HCT116 (cell line): ENCODE results near the gene EVL.

Experiments
- ATF3 ChIP-seq: IDR thresholded peaks from 2 replicates; pipeline ENCODE4 v1.6.1; 2012
- CTCF ChIP-seq, 3 experiments: fragments of 200-600 bp in 1 of 3; sonication (generic) in 1 of 3; IDR thresholded peaks in 2 of 3; conservative IDR thresholded peaks in 1 of 3; 2 replicates each; pipeline ENCODE4 v1.5.1; 2012 to 2017; ENCODE audit warnings: low read depth in 2 of 3, low read length in 2 of 3, antibody characterized with exemption in 1 of 3, borderline replicate concordance in 1 of 3, control low read depth in 1 of 3, mild to moderate bottlenecking in 1 of 3, mixed read lengths in 1 of 3, mixed run types in 1 of 3, moderate library complexity in 1 of 3; ENCODE audit not compliant: insufficient read depth in 1 of 3
- ELF1 ChIP-seq: IDR thresholded peaks from 2 replicates; pipeline ENCODE4 v1.6.1; 2012; ENCODE audit warnings: low read depth, borderline replicate concordance
- EZH2phosphoT487 ChIP-seq: fragments of 200-600 bp; IDR thresholded peaks from 2 replicates; pipeline ENCODE4 v1.6.1; 2018; ENCODE audit warnings: antibody characterized with exemption, borderline replicate concordance
- JUND ChIP-seq: IDR thresholded peaks from 2 replicates; pipeline ENCODE4 v1.6.1; 2012
- MAX ChIP-seq: IDR thresholded peaks from 2 replicates; pipeline ENCODE4 v1.6.1; 2012
- POLR2A ChIP-seq: IDR thresholded peaks from 2 replicates; pipeline ENCODE4 v1.7.0; 2011; ENCODE audit warnings: borderline replicate concordance; ENCODE audit not compliant: insufficient read depth, insufficient read length; ENCODE audit errors: extremely low read depth
- SRF ChIP-seq: IDR thresholded peaks from 2 replicates; pipeline ENCODE4 v1.6.1; 2012; ENCODE audit warnings: low read depth
- YY1 ChIP-seq: IDR thresholded peaks from 2 replicates; pipeline ENCODE4 v1.6.1; 2011; ENCODE audit warnings: low read length, low read depth, moderate library complexity, mild to moderate bottlenecking; ENCODE audit not compliant: insufficient replicate concordance; ENCODE audit errors: extremely low read depth

- TF ChIP-seq CTCF (IDR thresholded peaks at IDR 0.05 in 2 of 3, conservative IDR thresholded peaks at IDR 0.05 in 1 of 3; ENCODE audit: borderline replicate concordance in 1 of 3, insufficient read depth in 1 of 3, low read depth in 2 of 3, low read length in 2 of 3) (no peak), JUND (no peak), MAX (no peak), POLR2A (no peak), SRF (no peak), YY1 (no peak), ATF3 (no peak), EZH2phosphoT487 (no peak), ELF1 (no peak)
Observed at GRCh38 chr14:100190126-100190525, 124.9 kb downstream of the EVL start.
